Ishikawa (cell line): ENCODE data around the gene EIF3A.

ENCODE experiments used
- CEBPB ChIP-seq: IDR thresholded peaks from 2 replicates; pipeline ENCODE4 v1.6.1; 2012
- CREB1 ChIP-seq: IDR thresholded peaks from 2 replicates; pipeline ENCODE4 v1.6.1; 2012; ENCODE audit warnings: low read depth
- EGR1 ChIP-seq: IDR thresholded peaks from 2 replicates; pipeline ENCODE4 v1.6.1; 2012
- EP300 ChIP-seq: IDR thresholded peaks from 2 replicates; pipeline ENCODE4 v1.6.1; 2012; ENCODE audit warnings: borderline replicate concordance
- FOXM1 ChIP-seq: IDR thresholded peaks from 2 replicates; pipeline ENCODE4 v1.6.1; 2012; ENCODE audit warnings: low read depth, borderline replicate concordance
- MAX ChIP-seq: IDR thresholded peaks from 2 replicates; pipeline ENCODE4 v1.6.1; 2012
- NFIC ChIP-seq: IDR thresholded peaks from 2 replicates; pipeline ENCODE4 v1.6.1; 2012
- RAD21 ChIP-seq: IDR thresholded peaks from 2 replicates; pipeline ENCODE4 v1.6.1; 2012; ENCODE audit warnings: low read depth
- REST ChIP-seq: IDR thresholded peaks from 2 replicates; pipeline ENCODE4 v1.6.1; 2012; ENCODE audit warnings: low read depth, mild to moderate bottlenecking
- TAF1 ChIP-seq: IDR thresholded peaks from 2 replicates; pipeline ENCODE4 v1.6.1; 2012; ENCODE audit warnings: low read depth, mild to moderate bottlenecking
- TCF12 ChIP-seq: IDR thresholded peaks from 2 replicates; pipeline ENCODE4 v1.6.1; 2012; ENCODE audit warnings: low read depth
- TEAD4 ChIP-seq: IDR thresholded peaks from 2 replicates; pipeline ENCODE4 v1.6.1; 2012
- YY1 ChIP-seq: IDR thresholded peaks from 2 replicates; pipeline ENCODE4 v1.6.1; 2012; ENCODE audit warnings: low read depth
- ZBTB7A ChIP-seq: IDR thresholded peaks from 2 replicates; pipeline ENCODE4 v1.6.1; 2012; ENCODE audit warnings: low read depth
- TF ChIP-seq, protein P1 (sequence below): IDR thresholded peaks from 2 replicates; pipeline ENCODE4 v1.6.1; 2012

Gene EIF3A

GRCh38 chr10:119090968-119091367 is 10.4 kb upstream of the EIF3A start:
- TF ChIP-seq, protein P1, sequence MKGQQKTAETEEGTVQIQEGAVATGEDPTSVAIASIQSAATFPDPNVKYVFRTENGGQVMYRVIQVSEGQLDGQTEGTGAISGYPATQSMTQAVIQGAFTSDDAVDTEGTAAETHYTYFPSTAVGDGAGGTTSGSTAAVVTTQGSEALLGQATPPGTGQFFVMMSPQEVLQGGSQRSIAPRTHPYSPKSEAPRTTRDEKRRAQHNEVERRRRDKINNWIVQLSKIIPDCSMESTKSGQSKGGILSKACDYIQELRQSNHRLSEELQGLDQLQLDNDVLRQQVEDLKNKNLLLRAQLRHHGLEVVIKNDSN: no peak
- TF ChIP-seq MAX (no peak), EGR1 (no peak), FOXM1 (no peak), TAF1 (no peak), TEAD4 (no peak), NFIC (no peak), YY1 (no peak)

DNA sequence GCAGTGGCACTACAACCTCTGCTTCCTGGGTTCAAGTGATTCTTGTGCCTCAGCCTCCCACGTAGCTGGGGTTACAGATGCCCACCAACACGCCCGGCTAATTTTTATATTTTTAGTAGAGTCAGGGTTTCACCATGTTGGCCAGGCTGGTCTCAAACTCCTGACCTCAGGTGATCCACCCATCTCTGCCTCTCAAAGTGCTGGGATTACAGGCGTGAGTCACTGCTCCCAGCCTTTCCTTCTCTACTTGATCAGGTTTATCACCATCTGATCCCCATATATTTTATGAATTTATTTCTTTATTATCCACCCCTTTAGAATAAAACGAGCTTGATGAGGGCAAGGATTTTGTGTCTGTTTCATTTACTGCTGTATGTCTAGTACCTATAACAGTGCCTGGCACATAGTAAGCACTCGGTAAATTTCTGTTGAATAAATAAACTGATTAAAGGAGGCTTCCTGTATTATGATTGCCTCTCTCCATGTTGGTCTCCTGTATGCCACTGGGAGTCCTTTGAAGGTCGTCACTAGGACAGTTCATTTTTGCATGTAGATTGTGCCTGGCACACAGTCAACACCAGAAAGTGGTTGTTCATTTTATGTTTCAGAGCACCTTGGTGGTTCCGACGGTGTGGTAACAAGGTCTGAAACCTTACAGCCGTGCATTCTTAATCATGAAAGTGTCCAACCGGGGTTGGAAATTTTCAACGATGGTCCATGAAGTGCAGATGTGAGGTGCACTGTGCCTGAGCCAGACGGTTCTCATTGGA is 9.6 kb upstream of the EIF3A start:
- TF ChIP-seq EP300: no peak
- TF ChIP-seq, protein P1: no peak
- TF ChIP-seq NFIC: no peak
- no peak for TF ChIP-seq TEAD4
- TF ChIP-seq MAX: no peak
- TF ChIP-seq REST: no peak
- TF ChIP-seq TAF1: no peak
- no peak for TF ChIP-seq CEBPB
- TF ChIP-seq CREB1: no peak
- no peak for TF ChIP-seq YY1
- TF ChIP-seq TCF12: no peak
- TF ChIP-seq ZBTB7A: no peak
- no peak for TF ChIP-seq EGR1
- no peak for TF ChIP-seq RAD21
- no peak for TF ChIP-seq FOXM1

DNA sequence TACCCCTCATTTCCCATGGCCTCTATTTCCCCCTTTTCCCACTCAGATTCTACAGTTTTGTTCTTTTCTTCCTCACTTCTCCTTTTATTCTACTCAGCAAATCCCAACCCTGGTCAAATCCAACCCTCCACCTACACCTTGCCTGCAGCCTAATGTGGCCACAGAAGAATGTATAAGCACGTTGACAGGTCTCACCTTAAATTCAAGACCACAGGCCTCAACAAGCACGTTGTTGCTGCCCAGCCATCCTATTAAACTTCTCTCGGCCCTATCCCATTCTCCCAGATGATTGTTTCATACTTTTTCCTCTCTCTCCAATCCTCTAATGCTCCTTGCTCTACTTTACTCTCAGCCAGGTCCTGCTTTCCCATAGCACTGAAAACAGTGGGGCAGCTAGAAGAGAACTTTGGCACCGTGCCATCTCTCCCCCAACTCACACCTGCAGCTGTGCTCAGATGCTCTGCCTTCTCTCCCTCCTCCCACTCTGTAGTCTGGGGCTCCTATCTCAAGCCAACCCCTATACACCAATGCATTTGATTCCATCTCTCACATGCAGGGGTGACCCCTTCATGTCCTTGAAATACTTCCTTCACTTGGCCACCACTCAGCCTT is 6.8 kb upstream of the EIF3A start:
- TF ChIP-seq RAD21: no peak
- no peak for TF ChIP-seq CREB1
- TF ChIP-seq NFIC: peak; percentile 76
- no peak for TF ChIP-seq TAF1
- TF ChIP-seq, protein P1: no peak

GRCh38 chr10:119084896-119085295 is 4.3 kb upstream of the EIF3A start:
- TF ChIP-seq, protein P1: no peak
- no peak for TF ChIP-seq YY1
- TF ChIP-seq REST: no peak

DNA sequence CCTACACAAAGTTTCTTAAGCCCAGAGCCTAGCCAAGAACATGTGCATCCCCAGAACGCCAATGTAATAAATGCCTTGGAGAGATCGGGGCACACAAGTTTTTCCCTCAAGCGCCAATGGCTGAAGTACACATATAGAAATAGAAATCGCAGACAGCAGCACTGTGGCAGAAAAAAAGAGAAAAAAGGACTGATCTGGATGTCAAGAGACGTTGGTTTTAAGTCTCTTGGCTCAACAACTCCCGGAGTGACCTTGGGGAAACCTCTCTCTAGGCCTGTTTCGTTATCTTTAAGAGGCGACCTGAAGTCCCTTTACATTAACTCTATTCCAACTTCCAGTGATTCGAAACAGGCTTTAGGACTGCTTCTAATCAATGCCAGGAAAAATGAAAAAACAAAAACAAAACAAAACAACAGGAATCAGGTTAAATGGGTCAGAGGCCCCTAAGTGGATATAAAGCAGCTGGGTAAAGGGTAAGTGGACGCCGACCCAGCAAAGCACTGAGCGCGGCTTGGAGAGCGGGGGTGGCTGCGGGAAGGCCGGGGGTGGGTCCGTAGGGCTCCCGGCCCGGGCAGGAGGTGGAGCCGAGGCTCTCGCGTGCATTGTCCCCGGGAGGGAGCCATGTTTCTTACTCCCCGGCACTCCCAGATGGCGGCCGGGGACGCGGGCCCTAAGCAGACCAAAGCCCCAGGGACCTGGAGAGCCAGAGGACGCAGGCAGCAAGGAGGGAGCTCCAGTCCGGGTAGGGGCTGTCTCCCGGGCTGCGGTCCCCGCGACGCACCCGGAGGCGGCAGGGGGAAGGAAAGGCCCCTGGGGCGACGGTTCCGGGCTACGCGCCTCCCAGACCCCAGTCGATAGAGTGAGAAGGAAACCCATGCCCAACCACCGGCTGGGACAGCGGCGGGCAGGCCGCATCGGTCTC is 757 bp downstream of the EIF3A start:
- TF ChIP-seq TCF12 (0 out of 2 replicates have a peak, but pooled peaks have one; percentile 3), YY1 (peak; percentile 91), REST (no peak), MAX (peak; percentile 63), TAF1 (no peak; the same call in 1 of the 2 replicates), CREB1 (no peak), EP300 (no peak), FOXM1 (no peak), TEAD4 (0 out of 2 replicates have a peak, but pooled peaks have one; percentile 19), CEBPB (no peak), RAD21 (no peak), EGR1 (peak; percentile 86), ZBTB7A (no peak), NFIC (0 out of 2 replicates have a peak, but pooled peaks have one; percentile 5)
- TF ChIP-seq, protein P1: no peak
